Neural progenitor cell (in vitro differentiated cells): ENCODE data around the gene ELOVL6. TPM values are rescaled to one million over a fixed set of nuclear protein-coding genes. Genes with fewer than 3 reads are reported as not detected.

ENCODE experiments used
- DNase-seq: peaks from one replicate; pipeline ENCODE4 v3.0.0-alpha.2; 2016; ENCODE audit warnings: low spot score
- H2AFZ ChIP-seq: fragments of 200-600 bp; sonication (generic); replicated peaks from 2 replicates; pipeline ENCODE4 v1.6.1; 2016; ENCODE audit warnings: antibody characterized with exemption
- H3F3A ChIP-seq: fragments of 200-600 bp; sonication (generic); 2 replicates; pipeline ENCODE4 v1.6.1; 2016; ENCODE audit warnings: antibody characterized with exemption, low read depth
- H3K27ac ChIP-seq: fragments of 200-600 bp; sonication (generic); 2 replicates; pipeline ENCODE4 v1.5.1; 2016; ENCODE audit warnings: mild to moderate bottlenecking
- H3K27me3 ChIP-seq: fragments of 200-600 bp; sonication (generic); 2 replicates; pipeline ENCODE4 v1.6.1; 2016; ENCODE audit warnings: mild to moderate bottlenecking, moderate library complexity
- H3K36me3 ChIP-seq: fragments of 200-600 bp; sonication (generic); 2 replicates; pipeline ENCODE4 v1.5.1; 2016
- H3K4me1 ChIP-seq: fragments of 200-600 bp; sonication (generic); 2 replicates; pipeline ENCODE4 v1.6.1; 2016; ENCODE audit warnings: mixed run types
- H3K4me2 ChIP-seq: fragments of 200-600 bp; sonication (generic); 2 replicates; pipeline ENCODE4 v1.6.1; 2016
- H3K4me3 ChIP-seq: fragments of 200-600 bp; sonication (generic); 2 replicates; pipeline ENCODE4 v1.5.1; 2016
- H3K79me2 ChIP-seq: fragments of 200-600 bp; sonication (generic); 2 replicates; pipeline ENCODE4 v1.6.1; 2016; ENCODE audit warnings: low read depth
- H3K9ac ChIP-seq: fragments of 200-600 bp; sonication (generic); 2 replicates; pipeline ENCODE4 v1.6.1; 2016
- H3K9me3 ChIP-seq: fragments of 200-600 bp; sonication (generic); 2 replicates; pipeline ENCODE4 v1.5.1; 2016; ENCODE audit warnings: low read depth
- H4K20me1 ChIP-seq: fragments of 200-600 bp; sonication (generic); 2 replicates; pipeline ENCODE4 v1.6.1; 2016; ENCODE audit warnings: low read depth
- H3K27ac Mint-ChIP-seq: 3 replicates; pipeline ENCODE4 v1.8.0; 2021; ENCODE audit warnings: mixed read lengths
- H3K27me3 Mint-ChIP-seq: 2 replicates; pipeline ENCODE4 v1.8.0; 2022; ENCODE audit warnings: low read depth, mild to moderate bottlenecking, inconsistent platforms, moderate library complexity, mixed read lengths; ENCODE audit not compliant: insufficient read depth
- H3K36me3 Mint-ChIP-seq: 3 replicates; pipeline ENCODE4 v1.8.0; 2021; ENCODE audit warnings: mixed read lengths
- H3K4me1 Mint-ChIP-seq: 3 replicates; pipeline ENCODE4 v1.8.0; 2021; ENCODE audit warnings: mixed read lengths
- H3K4me3 Mint-ChIP-seq: 3 replicates; pipeline ENCODE4 v1.8.0; 2021; ENCODE audit warnings: mild to moderate bottlenecking, moderate library complexity, mixed read lengths
- H3K9me3 Mint-ChIP-seq: 3 replicates; pipeline ENCODE4 v1.8.0; 2020; ENCODE audit warnings: mixed read lengths
- CTCF ChIP-seq: fragments of 200-600 bp; sonication (generic); IDR thresholded peaks from 2 replicates; pipeline ENCODE4 v1.5.1; 2017; ENCODE audit warnings: antibody characterized with exemption, mild to moderate bottlenecking
- EZH2 ChIP-seq: fragments of 200-600 bp; sonication (generic); IDR thresholded peaks from 2 replicates; pipeline ENCODE4 v1.6.1; 2017; ENCODE audit warnings: antibody characterized with exemption, mild to moderate bottlenecking, moderate library complexity
- EZH2phosphoT487 ChIP-seq: fragments of 200-600 bp; sonication (generic); IDR thresholded peaks from 2 replicates; pipeline ENCODE4 v1.6.1; 2017; ENCODE audit warnings: antibody characterized with exemption
- total RNA-seq: library from RNA; depleted of rRNA; stranded (reverse); fragments of >200 nt; gene quantifications from 2 replicates; pipeline ENCODE4 v1.2.3, GENCODE V29; 2015; ENCODE audit warnings: low replicate concordance

The ELOVL6 gene
- total RNA-seq, 1 donor from 2014 or later: 54.4 TPM

GRCh38 chr4:110012917-110013316 is 185.5 kb downstream of the ELOVL6 start:
- Histone ChIP-seq H3F3A (no peaks in the 10 kb centered on the region), H3K27ac (no peak overlapping the region), H2AFZ (no peak overlapping the region), H3K79me2 (no peaks in the 10 kb centered on the region), H3K4me2 (no peak overlapping the region), H3K9me3 (peaks cover 3% of the 10 kb centered on the region), H3K4me1 (peaks cover 5% of the 10 kb centered on the region), H3K4me3 (no peak overlapping the region), H3K9ac (no peak overlapping the region), H3K36me3 (no peaks in the 10 kb centered on the region), H3K27me3 (no peaks in the 10 kb centered on the region), H4K20me1 (no peaks in the 10 kb centered on the region)
- DNase-seq: no peak
- Mint-ChIP-seq H3K36me3 (no peaks in the 10 kb centered on the region), H3K27me3 (no peaks in the 10 kb centered on the region), H3K9me3 (peaks cover 6% of the 10 kb centered on the region), H3K4me1 (peaks cover 5% of the 10 kb centered on the region), H3K4me3 (no peak overlapping the region), H3K27ac (no peak overlapping the region)
- TF ChIP-seq EZH2phosphoT487: no peak

- Mint-ChIP-seq H3K4me1 (peaks cover 5% of the 10 kb centered on the region), H3K4me3 (no peak overlapping the region)
- no peak overlapping the region for H2AFZ ChIP-seq
Measured at GRCh38 chr4:110010797-110011196, 187.6 kb downstream of the ELOVL6 start.

GRCh38 chr4:110009550-110009949 is 188.9 kb downstream of the ELOVL6 start:
- peaks cover 5% of the 10 kb centered on the region for H3K4me1 Mint-ChIP-seq
- H2AFZ ChIP-seq: no peak overlapping the region
- H3K4me2 ChIP-seq: no peak overlapping the region
- no peaks in the 10 kb centered on the region for H3F3A ChIP-seq
- no peaks in the 10 kb centered on the region for H3K9me3 Mint-ChIP-seq
- H3K4me3 Mint-ChIP-seq: no peak overlapping the region
- H4K20me1 ChIP-seq: no peaks in the 10 kb centered on the region
- no peak overlapping the region for H3K27ac Mint-ChIP-seq
- no peaks in the 10 kb centered on the region for H3K27me3 Mint-ChIP-seq
- no peak for DNase-seq
- H3K79me2 ChIP-seq: no peaks in the 10 kb centered on the region
- no peak overlapping the region for H3K27ac ChIP-seq
- H3K36me3 Mint-ChIP-seq: no peaks in the 10 kb centered on the region
- no peaks in the 10 kb centered on the region for H3K27me3 ChIP-seq
- no peaks in the 10 kb centered on the region for H3K36me3 ChIP-seq
- peaks cover 5% of the 10 kb centered on the region for H3K4me1 ChIP-seq
- H3K9ac ChIP-seq: no peak overlapping the region
- H3K9me3 ChIP-seq: no peaks in the 10 kb centered on the region
- TF ChIP-seq EZH2 (no peak), CTCF (no peak), EZH2phosphoT487 (no peak)
- no peak overlapping the region for H3K4me3 ChIP-seq

More at GRCh38 chr4:110010797-110011196, 187.6 kb downstream of the ELOVL6 start:
- Histone ChIP-seq H3K9me3 (no peaks in the 10 kb centered on the region), H3K79me2 (no peaks in the 10 kb centered on the region), H3K36me3 (no peaks in the 10 kb centered on the region), H3K4me1 (peaks cover 5% of the 10 kb centered on the region), H3F3A (no peaks in the 10 kb centered on the region), H4K20me1 (no peaks in the 10 kb centered on the region), H3K4me2 (no peak overlapping the region), H3K27me3 (no peaks in the 10 kb centered on the region), H3K4me3 (no peak overlapping the region), H3K9ac (no peak overlapping the region), H3K27ac (no peak overlapping the region)
- TF ChIP-seq EZH2: no peak
- no peak for TF ChIP-seq CTCF
- no peak for TF ChIP-seq EZH2phosphoT487
- DNase-seq: no peak
- H3K9me3 Mint-ChIP-seq: peaks cover 3% of the 10 kb centered on the region
- no peak overlapping the region for H3K27ac Mint-ChIP-seq
- H3K36me3 Mint-ChIP-seq: no peaks in the 10 kb centered on the region
- no peaks in the 10 kb centered on the region for H3K27me3 Mint-ChIP-seq

GRCh38 chr4:110008540-110008939 is 189.9 kb downstream of the ELOVL6 start:
- Mint-ChIP-seq H3K9me3 (no peaks in the 10 kb centered on the region), H3K27me3 (no peaks in the 10 kb centered on the region), H3K27ac (no peak overlapping the region), H3K4me1 (peaks cover 5% of the 10 kb centered on the region), H3K4me3 (no peak overlapping the region), H3K36me3 (no peaks in the 10 kb centered on the region)
- no peaks in the 10 kb centered on the region for H3K36me3 ChIP-seq
- H4K20me1 ChIP-seq: no peaks in the 10 kb centered on the region
- H3K4me2 ChIP-seq: no peak overlapping the region
- H3K9me3 ChIP-seq: no peaks in the 10 kb centered on the region
- no peaks in the 10 kb centered on the region for H3F3A ChIP-seq
- H3K4me3 ChIP-seq: no peak overlapping the region
- H2AFZ ChIP-seq: no peak overlapping the region
- no peak overlapping the region for H3K9ac ChIP-seq
- no peak for DNase-seq
- no peak for TF ChIP-seq EZH2
- TF ChIP-seq EZH2phosphoT487: no peak
- no peak for TF ChIP-seq CTCF
- peaks cover 5% of the 10 kb centered on the region for H3K4me1 ChIP-seq
- no peaks in the 10 kb centered on the region for H3K79me2 ChIP-seq
- no peak overlapping the region for H3K27ac ChIP-seq
- H3K27me3 ChIP-seq: no peaks in the 10 kb centered on the region
